GM12878 (cell line): ENCODE data around the gene PGAM2. TPM values are rescaled to one million over a fixed set of nuclear protein-coding genes. Genes with fewer than 3 reads are reported as not detected.

ENCODE experiments used
- ASH2L ChIP-seq: fragments of 300-600, 200-600 bp; sonication (generic); IDR thresholded peaks from 2 replicates; pipeline ENCODE4 v1.6.1; 2017; ENCODE audit warnings: low read depth, mild to moderate bottlenecking, borderline replicate concordance
- BMI1 ChIP-seq: fragments of 450-650 bp; IDR thresholded peaks from 2 replicates; pipeline ENCODE4 v1.6.1; 2016; ENCODE audit warnings: mild to moderate bottlenecking, moderate library complexity, borderline replicate concordance
- GABPA ChIP-seq: IDR thresholded peaks from 2 replicates; pipeline ENCODE4 v1.6.1; 2014; ENCODE audit warnings: antibody characterized with exemption, low read depth, mild to moderate bottlenecking, inconsistent platforms
- JUND ChIP-seq: IDR thresholded peaks from 2 replicates; pipeline ENCODE4 v1.6.1; 2012; ENCODE audit warnings: low read depth, mild to moderate bottlenecking, low read length, improper control_type of control experiment, moderate library complexity
- NBN ChIP-seq: fragments of 450-650 bp; IDR thresholded peaks from 2 replicates; pipeline ENCODE4 v1.6.1; 2016
- NFYA ChIP-seq: IDR thresholded peaks from 2 replicates; pipeline ENCODE4 v1.6.1; 2011; ENCODE audit warnings: low read depth, mild to moderate bottlenecking, low read length, improper control_type of control experiment, borderline replicate concordance
- NRF1 ChIP-seq: conservative IDR thresholded peaks from 2 replicates; pipeline ENCODE4 v1.6.1; 2011; ENCODE audit warnings: mild to moderate bottlenecking, low read depth, low read length, improper control_type of control experiment
- POLR2AphosphoS2 ChIP-seq: IDR thresholded peaks from 2 replicates; pipeline ENCODE4 v1.6.1; 2011; ENCODE audit warnings: low read depth, mild to moderate bottlenecking, low read length, improper control_type of control experiment, moderate library complexity
- RBBP5 ChIP-seq: fragments of 200-600 bp; sonication (generic); conservative IDR thresholded peaks from 2 replicates; pipeline ENCODE4 v1.6.1; 2016
- SMAD1 ChIP-seq: fragments of 450-650 bp; IDR thresholded peaks from 2 replicates; pipeline ENCODE4 v1.6.1; 2018; ENCODE audit warnings: mild to moderate bottlenecking, low read depth; ENCODE audit not compliant: partially characterized antibody
- ZNF24 ChIP-seq: fragments of 450-650 bp; IDR thresholded peaks from 2 replicates; pipeline ENCODE4 v1.6.1; 2017; ENCODE audit warnings: antibody characterized with exemption, mild to moderate bottlenecking
- polyA plus RNA-seq, 11 experiments: library from polyadenylated mRNA; depleted of rRNA in 4 of 11; unstranded in 6 of 11; stranded (reverse) in 5 of 11; fragments of >200 nt; fragmentation: Nextera tagmentation in 4 of 11; fragmentation: Illumina TruSeq in 1 of 11; extraction: Ambion mirVana in 4 of 11; extraction: Trizol in 1 of 11; gene quantifications; 1 replicate in 1 of 11; 2 replicates in 10 of 11; pipeline versions ENCODE4 v1.2.1 to v1.2.3, GENCODE V29; 2011 to 2016; ENCODE audit warnings: inconsistent platforms in 2 of 11, missing spikeins in 2 of 11, low read depth in 1 of 11
- total RNA-seq, 4 experiments: library from RNA; depleted of rRNA in 3 of 4; stranded (reverse); fragments of >200 nt in 3 of 4; fragmentation: Illumina TruSeq in 1 of 4; extraction: Trizol in 1 of 4; gene quantifications; 2 replicates each; pipeline versions ENCODE4 v1.2.1 to v1.2.3, GENCODE V29; 2013 to 2021
- TF ChIP-seq, protein P1 (sequence below): fragments of 450-650 bp; IDR thresholded peaks from 2 replicates; pipeline ENCODE4 v1.6.1; 2016; ENCODE audit warnings: mild to moderate bottlenecking, moderate library complexity, borderline replicate concordance
- TF ChIP-seq, protein P2 (sequence below): fragments of 450-650 bp; IDR thresholded peaks from 2 replicates; pipeline ENCODE4 v1.6.1; 2017; ENCODE audit warnings: low read depth, mild to moderate bottlenecking, moderate library complexity
- TF ChIP-seq, protein P3 (sequence below): IDR thresholded peaks from 2 replicates; pipeline ENCODE4 v1.6.1; 2012; ENCODE audit warnings: low read length, inconsistent platforms
- TF ChIP-seq, protein P4 (sequence below): IDR thresholded peaks from 2 replicates; pipeline ENCODE4 v1.6.1; 2011; ENCODE audit warnings: mild to moderate bottlenecking, low read depth, low read length, moderate library complexity; ENCODE audit not compliant: insufficient replicate concordance
- TF ChIP-seq, protein P5 (sequence below), 3 experiments: IDR thresholded peaks in 2 of 3; conservative IDR thresholded peaks in 1 of 3; 2 replicates each; pipeline ENCODE4 v1.5.1; 2011; ENCODE audit warnings: low read depth in 3 of 3, low read length in 3 of 3, mild to moderate bottlenecking in 3 of 3, control low read depth in 2 of 3, moderate library complexity in 2 of 3, inconsistent platforms in 1 of 3, mixed read lengths in 1 of 3; ENCODE audit not compliant: control insufficient read depth in 2 of 3, insufficient read depth in 1 of 3; ENCODE audit errors: extremely low read depth in 1 of 3
- TF ChIP-seq, protein P6 (sequence below): fragments of 450-650 bp; conservative IDR thresholded peaks from 2 replicates; pipeline ENCODE4 v1.6.1; 2017; ENCODE audit warnings: mild to moderate bottlenecking, moderate library complexity

The PGAM2 gene
- total and polyA plus RNA-seq, 10 of the 15 experiments (the other 5 are each of a cell fraction or from before 2014, with no cell fraction given): not detected

DNA sequence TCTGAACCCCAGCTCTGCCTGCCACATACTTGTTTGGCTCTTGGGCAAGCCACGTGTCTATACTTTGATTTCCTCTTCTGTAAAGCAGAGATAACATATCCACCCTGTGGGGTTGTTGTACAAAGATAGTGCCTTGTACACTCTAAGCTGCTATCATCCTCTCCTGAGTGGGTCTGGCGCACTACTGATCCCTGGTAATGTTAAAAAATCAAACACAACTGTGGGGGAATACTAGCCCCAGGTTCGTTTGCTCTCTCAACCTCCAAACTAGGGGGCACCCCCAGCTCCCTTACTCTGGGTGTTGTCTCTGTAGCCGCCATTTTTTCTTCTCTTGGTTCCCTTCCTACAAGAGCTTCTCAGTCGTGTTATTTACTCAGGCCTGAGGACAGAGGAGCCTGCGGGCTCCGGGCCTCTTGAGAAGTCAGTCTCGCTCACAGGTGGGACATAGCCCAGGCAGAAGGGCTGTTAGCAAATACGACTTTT lies 15.9 kb upstream of the PGAM2 start (continued):
- TF ChIP-seq, protein P1, sequence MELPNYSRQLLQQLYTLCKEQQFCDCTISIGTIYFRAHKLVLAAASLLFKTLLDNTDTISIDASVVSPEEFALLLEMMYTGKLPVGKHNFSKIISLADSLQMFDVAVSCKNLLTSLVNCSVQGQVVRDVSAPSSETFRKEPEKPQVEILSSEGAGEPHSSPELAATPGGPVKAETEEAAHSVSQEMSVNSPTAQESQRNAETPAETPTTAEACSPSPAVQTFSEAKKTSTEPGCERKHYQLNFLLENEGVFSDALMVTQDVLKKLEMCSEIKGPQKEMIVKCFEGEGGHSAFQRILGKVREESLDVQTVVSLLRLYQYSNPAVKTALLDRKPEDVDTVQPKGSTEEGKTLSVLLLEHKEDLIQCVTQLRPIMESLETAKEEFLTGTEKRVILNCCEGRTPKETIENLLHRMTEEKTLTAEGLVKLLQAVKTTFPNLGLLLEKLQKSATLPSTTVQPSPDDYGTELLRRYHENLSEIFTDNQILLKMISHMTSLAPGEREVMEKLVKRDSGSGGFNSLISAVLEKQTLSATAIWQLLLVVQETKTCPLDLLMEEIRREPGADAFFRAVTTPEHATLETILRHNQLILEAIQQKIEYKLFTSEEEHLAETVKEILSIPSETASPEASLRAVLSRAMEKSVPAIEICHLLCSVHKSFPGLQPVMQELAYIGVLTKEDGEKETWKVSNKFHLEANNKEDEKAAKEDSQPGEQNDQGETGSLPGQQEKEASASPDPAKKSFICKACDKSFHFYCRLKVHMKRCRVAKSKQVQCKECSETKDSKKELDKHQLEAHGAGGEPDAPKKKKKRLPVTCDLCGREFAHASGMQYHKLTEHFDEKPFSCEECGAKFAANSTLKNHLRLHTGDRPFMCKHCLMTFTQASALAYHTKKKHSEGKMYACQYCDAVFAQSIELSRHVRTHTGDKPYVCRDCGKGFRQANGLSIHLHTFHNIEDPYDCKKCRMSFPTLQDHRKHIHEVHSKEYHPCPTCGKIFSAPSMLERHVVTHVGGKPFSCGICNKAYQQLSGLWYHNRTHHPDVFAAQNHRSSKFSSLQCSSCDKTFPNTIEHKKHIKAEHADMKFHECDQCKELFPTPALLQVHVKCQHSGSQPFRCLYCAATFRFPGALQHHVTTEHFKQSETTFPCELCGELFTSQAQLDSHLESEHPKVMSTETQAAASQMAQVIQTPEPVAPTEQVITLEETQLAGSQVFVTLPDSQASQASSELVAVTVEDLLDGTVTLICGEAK: no peak
- TF ChIP-seq SMAD1: no peak
- TF ChIP-seq, protein P2, sequence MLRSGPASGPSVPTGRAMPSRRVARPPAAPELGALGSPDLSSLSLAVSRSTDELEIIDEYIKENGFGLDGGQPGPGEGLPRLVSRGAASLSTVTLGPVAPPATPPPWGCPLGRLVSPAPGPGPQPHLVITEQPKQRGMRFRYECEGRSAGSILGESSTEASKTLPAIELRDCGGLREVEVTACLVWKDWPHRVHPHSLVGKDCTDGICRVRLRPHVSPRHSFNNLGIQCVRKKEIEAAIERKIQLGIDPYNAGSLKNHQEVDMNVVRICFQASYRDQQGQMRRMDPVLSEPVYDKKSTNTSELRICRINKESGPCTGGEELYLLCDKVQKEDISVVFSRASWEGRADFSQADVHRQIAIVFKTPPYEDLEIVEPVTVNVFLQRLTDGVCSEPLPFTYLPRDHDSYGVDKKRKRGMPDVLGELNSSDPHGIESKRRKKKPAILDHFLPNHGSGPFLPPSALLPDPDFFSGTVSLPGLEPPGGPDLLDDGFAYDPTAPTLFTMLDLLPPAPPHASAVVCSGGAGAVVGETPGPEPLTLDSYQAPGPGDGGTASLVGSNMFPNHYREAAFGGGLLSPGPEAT: no peak
- TF ChIP-seq ASH2L: no peak
- TF ChIP-seq, protein P3, sequence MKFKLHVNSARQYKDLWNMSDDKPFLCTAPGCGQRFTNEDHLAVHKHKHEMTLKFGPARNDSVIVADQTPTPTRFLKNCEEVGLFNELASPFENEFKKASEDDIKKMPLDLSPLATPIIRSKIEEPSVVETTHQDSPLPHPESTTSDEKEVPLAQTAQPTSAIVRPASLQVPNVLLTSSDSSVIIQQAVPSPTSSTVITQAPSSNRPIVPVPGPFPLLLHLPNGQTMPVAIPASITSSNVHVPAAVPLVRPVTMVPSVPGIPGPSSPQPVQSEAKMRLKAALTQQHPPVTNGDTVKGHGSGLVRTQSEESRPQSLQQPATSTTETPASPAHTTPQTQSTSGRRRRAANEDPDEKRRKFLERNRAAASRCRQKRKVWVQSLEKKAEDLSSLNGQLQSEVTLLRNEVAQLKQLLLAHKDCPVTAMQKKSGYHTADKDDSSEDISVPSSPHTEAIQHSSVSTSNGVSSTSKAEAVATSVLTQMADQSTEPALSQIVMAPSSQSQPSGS: no peak
- no peak for TF ChIP-seq NFYA
- TF ChIP-seq POLR2AphosphoS2: no peak
- TF ChIP-seq ZNF24: no peak
- TF ChIP-seq, protein P4, sequence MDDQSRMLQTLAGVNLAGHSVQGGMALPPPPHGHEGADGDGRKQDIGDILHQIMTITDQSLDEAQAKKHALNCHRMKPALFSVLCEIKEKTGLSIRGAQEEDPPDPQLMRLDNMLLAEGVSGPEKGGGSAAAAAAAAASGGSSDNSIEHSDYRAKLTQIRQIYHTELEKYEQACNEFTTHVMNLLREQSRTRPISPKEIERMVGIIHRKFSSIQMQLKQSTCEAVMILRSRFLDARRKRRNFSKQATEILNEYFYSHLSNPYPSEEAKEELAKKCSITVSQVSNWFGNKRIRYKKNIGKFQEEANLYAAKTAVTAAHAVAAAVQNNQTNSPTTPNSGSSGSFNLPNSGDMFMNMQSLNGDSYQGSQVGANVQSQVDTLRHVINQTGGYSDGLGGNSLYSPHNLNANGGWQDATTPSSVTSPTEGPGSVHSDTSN: no peak
- TF ChIP-seq BMI1: no peak
- peak; percentile 59; the same call in 1 of the 2 replicates for TF ChIP-seq NBN
- TF ChIP-seq NRF1: no peak
- TF ChIP-seq, protein P5, sequence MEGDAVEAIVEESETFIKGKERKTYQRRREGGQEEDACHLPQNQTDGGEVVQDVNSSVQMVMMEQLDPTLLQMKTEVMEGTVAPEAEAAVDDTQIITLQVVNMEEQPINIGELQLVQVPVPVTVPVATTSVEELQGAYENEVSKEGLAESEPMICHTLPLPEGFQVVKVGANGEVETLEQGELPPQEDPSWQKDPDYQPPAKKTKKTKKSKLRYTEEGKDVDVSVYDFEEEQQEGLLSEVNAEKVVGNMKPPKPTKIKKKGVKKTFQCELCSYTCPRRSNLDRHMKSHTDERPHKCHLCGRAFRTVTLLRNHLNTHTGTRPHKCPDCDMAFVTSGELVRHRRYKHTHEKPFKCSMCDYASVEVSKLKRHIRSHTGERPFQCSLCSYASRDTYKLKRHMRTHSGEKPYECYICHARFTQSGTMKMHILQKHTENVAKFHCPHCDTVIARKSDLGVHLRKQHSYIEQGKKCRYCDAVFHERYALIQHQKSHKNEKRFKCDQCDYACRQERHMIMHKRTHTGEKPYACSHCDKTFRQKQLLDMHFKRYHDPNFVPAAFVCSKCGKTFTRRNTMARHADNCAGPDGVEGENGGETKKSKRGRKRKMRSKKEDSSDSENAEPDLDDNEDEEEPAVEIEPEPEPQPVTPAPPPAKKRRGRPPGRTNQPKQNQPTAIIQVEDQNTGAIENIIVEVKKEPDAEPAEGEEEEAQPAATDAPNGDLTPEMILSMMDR (IDR thresholded peaks at IDR 0.05 in 2 of 3, conservative IDR thresholded peaks at IDR 0.05 in 1 of 3; ENCODE audit: control insufficient read depth in 2 of 3, extremely low read depth in 1 of 3, insufficient read depth in 1 of 3, low read depth in 3 of 3, low read length in 3 of 3): 0 out of 6 replicates have a peak, but pooled peaks of 1 of the 3 experiments have one; percentile 8
- no peak for TF ChIP-seq JUND
- TF ChIP-seq, protein P6, sequence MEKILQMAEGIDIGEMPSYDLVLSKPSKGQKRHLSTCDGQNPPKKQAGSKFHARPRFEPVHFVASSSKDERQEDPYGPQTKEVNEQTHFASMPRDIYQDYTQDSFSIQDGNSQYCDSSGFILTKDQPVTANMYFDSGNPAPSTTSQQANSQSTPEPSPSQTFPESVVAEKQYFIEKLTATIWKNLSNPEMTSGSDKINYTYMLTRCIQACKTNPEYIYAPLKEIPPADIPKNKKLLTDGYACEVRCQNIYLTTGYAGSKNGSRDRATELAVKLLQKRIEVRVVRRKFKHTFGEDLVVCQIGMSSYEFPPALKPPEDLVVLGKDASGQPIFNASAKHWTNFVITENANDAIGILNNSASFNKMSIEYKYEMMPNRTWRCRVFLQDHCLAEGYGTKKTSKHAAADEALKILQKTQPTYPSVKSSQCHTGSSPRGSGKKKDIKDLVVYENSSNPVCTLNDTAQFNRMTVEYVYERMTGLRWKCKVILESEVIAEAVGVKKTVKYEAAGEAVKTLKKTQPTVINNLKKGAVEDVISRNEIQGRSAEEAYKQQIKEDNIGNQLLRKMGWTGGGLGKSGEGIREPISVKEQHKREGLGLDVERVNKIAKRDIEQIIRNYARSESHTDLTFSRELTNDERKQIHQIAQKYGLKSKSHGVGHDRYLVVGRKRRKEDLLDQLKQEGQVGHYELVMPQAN: peak; percentile 40; the same call in 1 of the 2 replicates
- TF ChIP-seq RBBP5: no peak
- no peak for TF ChIP-seq GABPA
